ENCODE results near the gene TPRX1. TPM values are rescaled to one million over a fixed set of nuclear protein-coding genes. Genes with fewer than 3 reads are reported as not detected.
A peak's percentile ranks its signal among the peaks of the same experiment; 100 is the strongest.
"Not testable (repeated sequence)": the region's sequence is repeated elsewhere in the genome, so short reads cannot be mapped to it uniquely, and the experiment has no call there.

The TPRX1 gene
- total RNA-seq, 1 donor: not detected

GRCh38 chr19:47820410-47820809 lies 16.1 kb upstream of the TPRX1 start:
- Histone ChIP-seq H3K27me3 (ENCODE audit: insufficient read depth, low read length) (peaks cover 37% of the 10 kb centered on the region), H3K9me3 (ENCODE audit: low read depth, low read length) (no peaks in the 10 kb centered on the region), H2AFZ (ENCODE audit: low read length) (no peak overlapping the region), H3K4me2 (ENCODE audit: insufficient read depth, low read length) (peak overlapping the region; percentile 28), H3K36me3 (ENCODE audit: insufficient read depth, low read length) (no peaks in the 10 kb centered on the region), H4K20me1 (ENCODE audit: insufficient read depth, low read length) (no peaks in the 10 kb centered on the region), H3K4me1 (ENCODE audit: insufficient read depth, low read length) (no peaks in the 10 kb centered on the region), H3K4me3 (ENCODE audit: insufficient read depth, low read length) (no peak overlapping the region), H3K27ac (ENCODE audit: low read depth, low read length) (no peak overlapping the region), H3K79me2 (ENCODE audit: insufficient read depth, low read length) (no peaks in the 10 kb centered on the region)
- no peak for TF ChIP-seq CTCF (IDR thresholded peaks at IDR 0.05; ENCODE audit: extremely low read depth, low read depth, low read length)
- DNase-seq (ENCODE audit: insufficient read length, low spot score, missing footprints): no peak

GRCh38 chr19:47819858-47820257 lies 15.5 kb upstream of the TPRX1 start:
- no peak for TF ChIP-seq CTCF (IDR thresholded peaks at IDR 0.05; ENCODE audit: extremely low read depth, low read depth, low read length)

GRCh38 chr19:47818221-47818620 lies 13.9 kb upstream of the TPRX1 start:
- peaks cover 37% of the 10 kb centered on the region for H3K27me3 ChIP-seq (ENCODE audit: insufficient read depth, low read length)
- not testable (repeated sequence) for H3K79me2 ChIP-seq (ENCODE audit: insufficient read depth, low read length); H3K36me3 ChIP-seq (ENCODE audit: insufficient read depth, low read length); H3K4me3 ChIP-seq (ENCODE audit: insufficient read depth, low read length); H3K9me3 ChIP-seq (ENCODE audit: low read depth, low read length); H3K4me1 ChIP-seq (ENCODE audit: insufficient read depth, low read length); H2AFZ ChIP-seq (ENCODE audit: low read length); H4K20me1 ChIP-seq (ENCODE audit: insufficient read depth, low read length); H3K4me2 ChIP-seq (ENCODE audit: insufficient read depth, low read length); H3K27ac ChIP-seq (ENCODE audit: low read depth, low read length); DNase-seq (ENCODE audit: insufficient read length, low spot score, missing footprints)

More at GRCh38 chr19:47819858-47820257, 15.5 kb upstream of the TPRX1 start:
- Histone ChIP-seq H3K79me2 (ENCODE audit: insufficient read depth, low read length) (no peaks in the 10 kb centered on the region), H3K4me1 (ENCODE audit: insufficient read depth, low read length) (no peaks in the 10 kb centered on the region), H3K4me2 (ENCODE audit: insufficient read depth, low read length) (peak overlapping the region; percentile 28), H2AFZ (ENCODE audit: low read length) (no peak overlapping the region), H3K27ac (ENCODE audit: low read depth, low read length) (no peak overlapping the region), H3K27me3 (ENCODE audit: insufficient read depth, low read length) (peaks cover 37% of the 10 kb centered on the region), H4K20me1 (ENCODE audit: insufficient read depth, low read length) (no peaks in the 10 kb centered on the region), H3K9me3 (ENCODE audit: low read depth, low read length) (no peaks in the 10 kb centered on the region), H3K4me3 (ENCODE audit: insufficient read depth, low read length) (no peak overlapping the region), H3K36me3 (ENCODE audit: insufficient read depth, low read length) (no peaks in the 10 kb centered on the region)
- no peak for DNase-seq (ENCODE audit: insufficient read length, low spot score, missing footprints)

- H3K36me3 ChIP-seq (ENCODE audit: insufficient read depth, low read length); H3K9me3 ChIP-seq (ENCODE audit: low read depth, low read length); H2AFZ ChIP-seq (ENCODE audit: low read length); DNase-seq (ENCODE audit: insufficient read length, low spot score, missing footprints); H3K4me2 ChIP-seq (ENCODE audit: insufficient read depth, low read length); H3K79me2 ChIP-seq (ENCODE audit: insufficient read depth, low read length); H3K4me1 ChIP-seq (ENCODE audit: insufficient read depth, low read length); H3K4me3 ChIP-seq (ENCODE audit: insufficient read depth, low read length); H3K27ac ChIP-seq (ENCODE audit: low read depth, low read length); H4K20me1 ChIP-seq (ENCODE audit: insufficient read depth, low read length): not testable (repeated sequence)
- peaks cover 20% of the 10 kb centered on the region for H3K27me3 ChIP-seq (ENCODE audit: insufficient read depth, low read length)
Observed at GRCh38 chr19:47816270-47816669, 11.9 kb upstream of the TPRX1 start.

- H3K9me3 ChIP-seq (ENCODE audit: low read depth, low read length): no peaks in the 10 kb centered on the region
- no peak for DNase-seq (ENCODE audit: insufficient read length, low spot score, missing footprints)
Observed at GRCh38 chr19:47813995-47814328, 9.6 kb upstream of the TPRX1 start.

More at GRCh38 chr19:47813995-47814328, 9.6 kb upstream of the TPRX1 start:
- Histone ChIP-seq H3K27me3 (ENCODE audit: insufficient read depth, low read length) (no peaks in the 10 kb centered on the region), H3K79me2 (ENCODE audit: insufficient read depth, low read length) (no peaks in the 10 kb centered on the region), H3K4me1 (ENCODE audit: insufficient read depth, low read length) (no peaks in the 10 kb centered on the region), H2AFZ (ENCODE audit: low read length) (no peak overlapping the region), H3K27ac (ENCODE audit: low read depth, low read length) (no peak overlapping the region), H4K20me1 (ENCODE audit: insufficient read depth, low read length) (no peaks in the 10 kb centered on the region), H3K4me2 (ENCODE audit: insufficient read depth, low read length) (no peak overlapping the region), H3K4me3 (ENCODE audit: insufficient read depth, low read length) (no peak overlapping the region), H3K36me3 (ENCODE audit: insufficient read depth, low read length) (no peaks in the 10 kb centered on the region)
- TF ChIP-seq CTCF (IDR thresholded peaks at IDR 0.05; ENCODE audit: extremely low read depth, low read depth, low read length): no peak

Data from osteoblast (primary cell).